ENCODE measurements around the gene RABGAP1L. TPM values are rescaled to one million over a fixed set of nuclear protein-coding genes. Genes with fewer than 3 reads are reported as not detected.

RABGAP1L gene
- total and polyA plus RNA-seq, 2 of the 8 experiments (the other 6 are each of a cell fraction or from before 2014, with no cell fraction given) = 33.3 to 156 TPM

- no peaks in the 10 kb centered on the region for H3K79me1 ChIP-seq (ENCODE audit: low read depth, low read length)
- FAIRE-seq (no peak), DNase-seq (ENCODE audit: low read depth in 1 of 2, low spot score in 2 of 2) (no peak)
- no peak overlapping the region for H3K56ac ChIP-seq (replicated peaks; ENCODE audit: insufficient read length, low read depth, low read length)
- no peak overlapping the region for H2BK120ac ChIP-seq (replicated peaks; ENCODE audit: low read depth, low read length)
- H3K4me3 ChIP-seq (ENCODE audit: extremely low read depth in 1 of 4, insufficient read depth in 2 of 4, low read depth in 3 of 4, low read length in 4 of 4) = no peak overlapping the region
- H3K4me2 ChIP-seq (ENCODE audit: insufficient read depth in 1 of 2, low read depth in 2 of 2, low read length in 2 of 2) = no peak overlapping the region
- ChIA-PET POLR2A (ENCODE audit: partially characterized antibody) (no interaction called here), CTCF (ENCODE audit: partially characterized antibody) (interaction anchor here (0.6 to 1.0 kb wide), 4 partner anchors 43 to 420 kb away, joined by 3 to 6 read pairs (median 4); no protein-coding TSS in a partner anchor)
- H3K18ac ChIP-seq (ENCODE audit: extremely low read depth, low read length) = no peak overlapping the region
- H3K23ac ChIP-seq (ENCODE audit: insufficient read length) = no peak overlapping the region
- no peak overlapping the region for H2AK5ac ChIP-seq (ENCODE audit: low read depth, low read length)
- no peaks in the 10 kb centered on the region for H3K36me3 ChIP-seq (ENCODE audit: control insufficient read depth in 2 of 4, insufficient read depth in 4 of 4, low read length in 3 of 4)
- H4K91ac ChIP-seq (replicated peaks; ENCODE audit: insufficient read length, low read length) = no peak overlapping the region
- H3K23me2 ChIP-seq (ENCODE audit: low read depth, low read length) = no peaks in the 10 kb centered on the region
- H2AFZ ChIP-seq (ENCODE audit: low read length) = no peak overlapping the region
- H3K27ac ChIP-seq (ENCODE audit: low read depth, low read length) = no peak overlapping the region
- H3K9ac ChIP-seq (replicated peaks in 1 of 4; ENCODE audit: extremely low read depth in 1 of 4, low read depth in 3 of 4, low read length in 3 of 4) = no peak overlapping the region
- no peak overlapping the region for H4K8ac ChIP-seq (ENCODE audit: extremely low read depth, insufficient read depth, low read length)
- no peak overlapping the region for H2BK12ac ChIP-seq (ENCODE audit: low read depth, low read length)
- no peak overlapping the region for H3K14ac ChIP-seq (ENCODE audit: insufficient read length)
- no peaks in the 10 kb centered on the region for H4K20me1 ChIP-seq (replicated peaks in 1 of 2; ENCODE audit: control insufficient read depth in 1 of 2, insufficient read depth in 2 of 2, low read length in 2 of 2)
- H3K4ac ChIP-seq (replicated peaks; ENCODE audit: insufficient read length, low read depth, low read length) = no peak overlapping the region
- H2BK5ac ChIP-seq (ENCODE audit: low read depth, low read length) = no peak overlapping the region
- no peak overlapping the region for H4K5ac ChIP-seq (ENCODE audit: insufficient read length, low read depth, low read length)
- H3K27me3 ChIP-seq (replicated peaks in 1 of 4; ENCODE audit: control insufficient read depth in 3 of 4, extremely low read depth in 1 of 4, insufficient read depth in 3 of 4, low read length in 3 of 4) = no peaks in the 10 kb centered on the region
- WGBS, 2 experiments (ENCODE audit: extremely low coverage in 1 of 2, insufficient coverage in 1 of 2, insufficient read length in 1 of 2, insufficient replicate concordance in 2 of 2, low coverage in 1 of 2, low lambda C conversion rate in 2 of 2, missing lambda C conversion rate in 1 of 2) = 89% methylated on average over 2 of the region's 2 CpGs; no CpG with 5 or more reads in 1 of the 2 experiments
- H2BK20ac ChIP-seq (ENCODE audit: low read length) = no peak overlapping the region
- H2BK15ac ChIP-seq (ENCODE audit: low read length) = no peak overlapping the region
- H3K79me2 ChIP-seq (ENCODE audit: control insufficient read depth in 1 of 2, insufficient read depth in 2 of 2, low read length in 2 of 2) = no peaks in the 10 kb centered on the region
- no peaks in the 10 kb centered on the region; a peak in 1 of 7 replicates for H3K4me1 ChIP-seq (replicated peaks in 1 of 4; ENCODE audit: control insufficient read depth in 3 of 4, insufficient read depth in 4 of 4, low read length in 3 of 4)
- no peaks in the 10 kb centered on the region for H3K9me3 ChIP-seq (ENCODE audit: insufficient read depth in 2 of 2, low read depth in 1 of 2, low read length in 1 of 2)
- TF ChIP-seq CHD1 (IDR thresholded peaks at IDR 0.05; ENCODE audit: low read depth, low read length) (no peak), CREB1 (IDR thresholded peaks at IDR 0.05) (no peak), NRF1 (IDR thresholded peaks at IDR 0.05; ENCODE audit: low read depth, low read length) (no peak), SIN3A (conservative IDR thresholded peaks at IDR 0.05 in 1 of 2, IDR thresholded peaks at IDR 0.05 in 1 of 2; ENCODE audit: low read depth in 1 of 2, low read length in 2 of 2) (no peak), GABPA (IDR thresholded peaks at IDR 0.05; ENCODE audit: borderline replicate concordance, insufficient read depth, low read length) (no peak), HDAC6 (IDR thresholded peaks at IDR 0.05; ENCODE audit: low read depth, low read length) (no peak), SP2 (IDR thresholded peaks at IDR 0.05; ENCODE audit: low read length) (no peak), SRF (IDR thresholded peaks at IDR 0.05; ENCODE audit: low read depth, low read length) (no peak), TAF7 (optimal IDR thresholded peaks at IDR 0.05; ENCODE audit: borderline replicate concordance, low read depth, low read length) (no peak), PHF8 (conservative IDR thresholded peaks at IDR 0.05; ENCODE audit: low read depth, low read length) (no peak), ASH2L (IDR thresholded peaks at IDR 0.05; ENCODE audit: low read length) (no peak), RAD21 (IDR thresholded peaks at IDR 0.05 in 1 of 2, conservative IDR thresholded peaks at IDR 0.05 in 1 of 2; ENCODE audit: low read depth in 2 of 2, low read length in 2 of 2) (no peak), MAX (IDR thresholded peaks at IDR 0.05) (no peak), POLR2A (IDR thresholded peaks at IDR 0.05; ENCODE audit: control extremely low read depth in 1 of 2, low read depth in 2 of 2, low read length in 2 of 2) (no peak)
Observed at GRCh38 chr1:174682419-174683008, 523.2 kb downstream of the RABGAP1L start.

Measured in H1 (cell line).